IMR-90 (cell line): ENCODE measurements around the gene MYH9. TPM values are rescaled to one million over a fixed set of nuclear protein-coding genes. Genes with fewer than 3 reads are reported as not detected.

Experiments
- ATAC-seq: fragments of 200-7000 bp; cut with Tn5 transposase; 2 replicates; pipeline ENCODE4 v1.9.1; 2020; ENCODE audit warnings: low read depth, mild to moderate bottlenecking, moderate library complexity
- BruUV-seq: library from RNA; stranded (reverse); fragments of 400-500 nt; replicated peaks from 2 replicates; lab custom pipeline; 2021; lab: Mats Ljungman, UMichigan
- CTCF ChIA-PET: fragments of 300-600 bp; formaldehyde crosslinking; extraction: SDS; loops from one replicate; lab custom pipeline; 2021; ENCODE audit warnings: antibody characterized with exemption; lab: Yijun Ruan, JAX
- POLR2A ChIA-PET: fragments of 300-600 bp; sonication (Branson Sonifier 250); formaldehyde crosslinking; loops from one replicate; lab custom pipeline; 2022; ENCODE audit warnings: antibody characterized with exemption; ENCODE audit not compliant: unreplicated experiment; lab: Charles Lee
- DNase-seq: peaks from one replicate; pipeline ENCODE4 v3.0.0; 2013
- H2AFZ ChIP-seq: replicated peaks from 2 replicates; pipeline ENCODE3; 2013; ENCODE audit warnings: low read length, mild to moderate bottlenecking; ENCODE audit not compliant: poor library complexity
- H2AK5ac ChIP-seq: 2 replicates; pipeline ENCODE4 v1.6.1; 2013; ENCODE audit warnings: low read depth, low read length, inconsistent platforms
- H2AK9ac ChIP-seq: replicated peaks from 2 replicates; pipeline ENCODE3; 2013; ENCODE audit warnings: mild to moderate bottlenecking, low read depth, low read length, moderate library complexity; ENCODE audit not compliant: poor library complexity
- H2BK120ac ChIP-seq: 2 replicates; pipeline ENCODE4 v1.6.1; 2013; ENCODE audit warnings: low read depth, low read length, inconsistent platforms
- H2BK15ac ChIP-seq: 3 replicates; pipeline ENCODE4 v1.6.1; 2013; ENCODE audit warnings: low read depth, low read length, inconsistent platforms
- H2BK20ac ChIP-seq: 2 replicates; pipeline ENCODE4 v1.6.1; 2013; ENCODE audit warnings: low read depth, mild to moderate bottlenecking, inconsistent platforms, low read length, moderate library complexity
- H2BK5ac ChIP-seq: 2 replicates; pipeline ENCODE4 v1.6.1; 2013; ENCODE audit warnings: mild to moderate bottlenecking, low read depth, low read length, inconsistent platforms; ENCODE audit not compliant: poor library complexity, severe bottlenecking
- H3K14ac ChIP-seq: replicated peaks from 2 replicates; pipeline ENCODE4 v1.6.1; 2013; ENCODE audit warnings: low read depth, low read length, inconsistent platforms
- H3K18ac ChIP-seq: 2 replicates; pipeline ENCODE4 v1.6.1; 2013; ENCODE audit warnings: low read depth, low read length, control low read depth
- H3K23ac ChIP-seq: 2 replicates; pipeline ENCODE4 v1.6.1; 2013; ENCODE audit warnings: low read depth, low read length, inconsistent platforms
- H3K27ac ChIP-seq: 2 replicates; pipeline ENCODE4 v1.5.1; 2013; ENCODE audit warnings: mild to moderate bottlenecking, control low read depth, low read length; ENCODE audit not compliant: insufficient read depth
- H3K27me3 ChIP-seq: 2 replicates; pipeline ENCODE4 v1.6.1; 2013; ENCODE audit warnings: low read length; ENCODE audit not compliant: control insufficient read depth, insufficient read depth
- H3K36me3 ChIP-seq: 2 replicates; pipeline ENCODE4 v1.6.1; 2013; ENCODE audit warnings: low read length, mixed read lengths; ENCODE audit not compliant: control insufficient read depth, insufficient read depth
- H3K4ac ChIP-seq: 2 replicates; pipeline ENCODE4 v1.6.1; 2013; ENCODE audit warnings: low read depth, low read length, inconsistent platforms
- H3K4me1 ChIP-seq: 2 replicates; pipeline ENCODE4 v1.6.1; 2013; ENCODE audit warnings: low read length, mixed read lengths; ENCODE audit not compliant: control insufficient read depth, insufficient read depth
- H3K4me2 ChIP-seq: 2 replicates; pipeline ENCODE4 v1.6.1; 2013; ENCODE audit warnings: low read depth, mild to moderate bottlenecking, control low read depth, low read length, moderate library complexity
- H3K4me3 ChIP-seq: 2 replicates; pipeline ENCODE4 v1.5.1; 2013; ENCODE audit warnings: low read depth, mild to moderate bottlenecking, control low read depth, low read length, moderate library complexity; ENCODE audit not compliant: insufficient read depth
- H3K56ac ChIP-seq: 2 replicates; pipeline ENCODE4 v1.6.1; 2013; ENCODE audit warnings: low read length, inconsistent platforms; ENCODE audit not compliant: insufficient read depth; ENCODE audit errors: extremely low read depth
- H3K79me1 ChIP-seq, 2 experiments: 2 replicates each; pipeline ENCODE4 v1.6.1; 2013; ENCODE audit warnings: low read length in 2 of 2, inconsistent platforms in 1 of 2, low read depth in 1 of 2
- H3K9ac ChIP-seq: 2 replicates; pipeline ENCODE4 v1.6.1; 2013; ENCODE audit warnings: low read depth, low read length, control low read depth
- H3K9me1 ChIP-seq: 2 replicates; pipeline ENCODE4 v1.6.1; 2013; ENCODE audit warnings: low read length, inconsistent platforms; ENCODE audit not compliant: insufficient read depth
- H3K9me3 ChIP-seq: 2 replicates; pipeline ENCODE4 v1.6.1; 2013; ENCODE audit warnings: low read length; ENCODE audit not compliant: control insufficient read depth, insufficient read depth
- H4K20me1 ChIP-seq: 2 replicates; pipeline ENCODE4 v1.6.1; 2013; ENCODE audit warnings: low read length, inconsistent platforms; ENCODE audit not compliant: insufficient read depth
- H4K5ac ChIP-seq: 2 replicates; pipeline ENCODE4 v1.6.1; 2013; ENCODE audit warnings: mild to moderate bottlenecking, low read depth, low read length, control low read depth
- H4K8ac ChIP-seq, 2 experiments: 2 replicates each; pipeline ENCODE4 v1.6.1; 2013; ENCODE audit warnings: low read depth in 2 of 2, low read length in 2 of 2, control low read depth in 1 of 2, inconsistent platforms in 1 of 2
- H4K91ac ChIP-seq: 2 replicates; pipeline ENCODE4 v1.6.1; 2013; ENCODE audit warnings: low read depth, low read length, inconsistent platforms; ENCODE audit not compliant: insufficient read depth
- BHLHE40 ChIP-seq: fragments of 150-350 bp; IDR thresholded peaks from 2 replicates; pipeline ENCODE4 v1.6.1; 2016; ENCODE audit warnings: mild to moderate bottlenecking, low read depth, low read length
- CEBPB ChIP-seq: IDR thresholded peaks from 2 replicates; pipeline ENCODE4 v1.6.1; 2012; ENCODE audit warnings: low read depth, low read length, improper control_type of control experiment
- CTCF ChIP-seq: conservative IDR thresholded peaks from 2 replicates; pipeline ENCODE4 v1.5.1; 2012; ENCODE audit warnings: mild to moderate bottlenecking, low read depth, low read length, improper control_type of control experiment
- MAFK ChIP-seq: IDR thresholded peaks from 2 replicates; pipeline ENCODE4 v1.6.1; 2012; ENCODE audit warnings: low read depth, low read length, improper control_type of control experiment
- MXI1 ChIP-seq: IDR thresholded peaks from 2 replicates; pipeline ENCODE4 v1.6.1; 2012; ENCODE audit warnings: low read depth, mild to moderate bottlenecking, low read length, moderate library complexity, borderline replicate concordance
- POLR2A ChIP-seq: IDR thresholded peaks from 2 replicates; pipeline ENCODE4 v1.6.1; 2012; ENCODE audit warnings: mild to moderate bottlenecking, low read depth, low read length
- RAD21 ChIP-seq: IDR thresholded peaks from 2 replicates; pipeline ENCODE4 v1.6.1; 2012; ENCODE audit warnings: low read length, improper control_type of control experiment
- RCOR1 ChIP-seq: IDR thresholded peaks from 2 replicates; pipeline ENCODE4 v1.6.1; 2012; ENCODE audit warnings: mild to moderate bottlenecking, low read length, improper control_type of control experiment; ENCODE audit not compliant: insufficient replicate concordance
- USF2 ChIP-seq: fragments of 150-350 bp; IDR thresholded peaks from 2 replicates; pipeline ENCODE4 v1.6.1; 2017; ENCODE audit warnings: mild to moderate bottlenecking, antibody characterized with exemption, low read length, low read depth
- WGBS, 2 experiments: methylation state at CpG; one replicate each; pipeline versions ENCODE4 v1.1.5 to v1.1.7; 2013; ENCODE audit warnings: missing lambda C conversion rate in 2 of 2; ENCODE audit not compliant: insufficient read length in 1 of 2; ENCODE audit errors: extremely low coverage in 2 of 2; 5-methylcytosine and 5-hydroxymethylcytosine counted together
- dilution Hi-C: fragments of 300-500 bp; cut with HindIII; formaldehyde crosslinking; loops from one replicate; pipeline ENCODE4 v1.14.3; 2018; ENCODE audit warnings: low sequenced_read_pairs; ENCODE audit not compliant: unreplicated experiment
- in situ Hi-C: fragments of 300-500 bp; cut with MboI; formaldehyde crosslinking; loops from 3 replicates; pipeline ENCODE4 v1.14.3; 2019; ENCODE audit warnings: low sequenced_read_pairs, inconsistent platforms, mixed read lengths
- intact Hi-C: fragments of 100-400 bp; cut with micrococcal nuclease; formaldehyde crosslinking; loops from 2 replicates; pipeline ENCODE4 v1.10.0; 2022
- polyA plus RNA-seq, 3 experiments: library from polyadenylated mRNA; depleted of rRNA; stranded (reverse); fragments of >200 nt; gene quantifications; 2 replicates each; pipeline ENCODE4 v1.2.3, GENCODE V29; 2012; ENCODE audit warnings: low replicate concordance in 1 of 3
- total RNA-seq: library from RNA; depleted of rRNA; stranded (reverse); fragments of >200 nt; gene quantifications from 2 replicates; pipeline ENCODE4 v1.2.3, GENCODE V29; 2012

MYH9 gene
- total and polyA plus RNA-seq, 2 of the 4 experiments (the other 2 are of a cell fraction) = 475 to 554 TPM

- BruUV-seq = no TSS peak
- ChIA-PET POLR2A (interaction anchor here (1.2 to 1.6 kb wide), 3 partner anchors 22 to 87 kb away, joined by 3 to 5 read pairs (median 3); no protein-coding TSS in a partner anchor), CTCF (interaction anchor here (3.1 kb wide), 1 partner anchor 87 kb away, joined by 14 read pairs; no protein-coding TSS in a partner anchor)
- Histone ChIP-seq H3K36me3 (peaks cover 46% of the 10 kb centered on the region), H4K91ac (no peak overlapping the region; the same call in 1 of the 2 replicates), H3K18ac (no peak overlapping the region), H3K9me3 (no peaks in the 10 kb centered on the region), H4K20me1 (peaks cover 92% of the 10 kb centered on the region), H3K9me1 (peaks cover 20% of the 10 kb centered on the region), H2BK15ac (no peak overlapping the region), H4K8ac (no peak overlapping the region; a peak in 1 of 4 replicates), H3K27ac (peak overlapping the region; percentile 1; the same call in 1 of the 2 replicates), H3K79me1 (peaks cover 0 to 28% of the 10 kb centered on the region in 2 experiments; a peak in 2 of 4 replicates), H3K4me2 (peak overlapping the region; percentile 80), H3K4me1 (peaks cover 24% of the 10 kb centered on the region), H3K23ac (peak overlapping the region; percentile 57), H4K5ac (no peak overlapping the region), H2AK9ac (no peak overlapping the region), H2BK5ac (peak overlapping the region; percentile 52), H3K56ac (no peak overlapping the region), H3K14ac (no peak overlapping the region; the same call in 1 of the 2 replicates), H3K27me3 (no peaks in the 10 kb centered on the region), H2BK120ac (no peak overlapping the region), H2BK20ac (no peak overlapping the region), H3K9ac (peak overlapping the region; percentile 15; the same call in 1 of the 2 replicates), H2AFZ (no peak overlapping the region), H3K4me3 (peak overlapping the region; percentile 11; the same call in 1 of the 2 replicates), H3K4ac (no peak overlapping the region), H2AK5ac (no peak overlapping the region)
- DNase-seq (peak; percentile 94), ATAC-seq (no peak)
- in situ Hi-C loops (loop anchor here (5.0 kb wide), 1 partner anchor 84 kb away; no protein-coding TSS in a partner anchor), dilution Hi-C loops (no loop called here), intact Hi-C loops (loop anchor here (1.0 kb wide), 1 partner anchor 25 kb away; no protein-coding TSS in a partner anchor)
- TF ChIP-seq USF2 = no peak; the same call in 1 of the 2 replicates
- TF ChIP-seq CTCF = no peak
- peak; percentile 13; the same call in 1 of the 2 replicates for TF ChIP-seq MAFK
- peak; percentile 50 for TF ChIP-seq RCOR1
- TF ChIP-seq MXI1 = peak; percentile 58; the same call in 1 of the 2 replicates
- TF ChIP-seq CEBPB = no peak
- peak; percentile 34; the same call in 1 of the 2 replicates for TF ChIP-seq POLR2A
- TF ChIP-seq RAD21 = peak; percentile 7; the same call in 1 of the 2 replicates
- TF ChIP-seq BHLHE40 = peak; percentile 38; the same call in 1 of the 2 replicates
- WGBS, 2 experiments = 60% methylated on average over 1 of the region's 4 CpGs; no CpG with 5 or more reads in 1 of the 2 experiments
Measured at GRCh38 chr22:36383110-36383581, 4.6 kb downstream of the MYH9 start.
